GM12878 (cell line): ENCODE results near the gene RNF220. TPM values are rescaled to one million over a fixed set of nuclear protein-coding genes. Genes with fewer than 3 reads are reported as not detected.

ENCODE experiments used
- ATAC-seq: fragments of 200-7000 bp; cut with Tn5 transposase; 3 replicates; pipeline ENCODE4 v1.9.1; 2020; ENCODE audit warnings: mild to moderate bottlenecking, moderate library complexity
- BruUV-seq: library from RNA; stranded (reverse); fragments of 400-500 nt; replicated peaks from 2 replicates; lab custom pipeline; 2021; lab: Mats Ljungman, UMichigan
- CTCF ChIA-PET: fragments of 300-600 bp; sonication (Branson Sonifier 250); formaldehyde crosslinking; extraction: SDS; loops from one replicate; lab custom pipeline; 2021; ENCODE audit warnings: inconsistent platforms; lab: Yijun Ruan, JAX
- POLR2A ChIA-PET: fragments of 350-600 bp; formaldehyde crosslinking; extraction: SDS; loops from one replicate; lab custom pipeline; 2021; ENCODE audit warnings: inconsistent platforms; lab: Charles Lee
- RAD21 ChIA-PET: fragments of 300-600 bp; sonication (Branson Sonifier 250); formaldehyde crosslinking; loops from one replicate; lab custom pipeline; 2023; ENCODE audit warnings: antibody characterized with exemption; ENCODE audit not compliant: unreplicated experiment; lab: Charles Lee
- SMC1A ChIA-PET: fragments of 300-600 bp; sonication (Branson Sonifier 250); formaldehyde crosslinking; loops from one replicate; lab custom pipeline; 2023; ENCODE audit not compliant: unreplicated experiment, uncharacterized antibody; lab: Charles Lee
- DNase-seq: peaks from one replicate; pipeline ENCODE4 v3.0.0-alpha.2; 2011; ENCODE audit warnings: low read depth, low spot score
- FAIRE-seq: peaks from 3 replicates; lab custom pipeline; 2011; peaks lifted over from hg19 to GRCh38; lab: Jason Lieb, UNC
- H2AFZ ChIP-seq: 2 replicates; pipeline ENCODE4 v1.6.0; 2011; ENCODE audit warnings: low read depth, low read length, control low read depth; ENCODE audit not compliant: control insufficient read depth
- H3K27ac ChIP-seq: 2 replicates; pipeline ENCODE4 v1.5.1; 2011; ENCODE audit warnings: control low read depth; ENCODE audit not compliant: control insufficient read depth, insufficient read depth
- H3K27me3 ChIP-seq, 2 experiments: replicated peaks in 1 of 2; 2 replicates each; pipeline versions ENCODE4 v1.6.0 to v1.6.1; 2011; ENCODE audit warnings: low read length in 1 of 2; ENCODE audit not compliant: control insufficient read depth in 2 of 2, insufficient read depth in 2 of 2
- H3K36me3 ChIP-seq, 2 experiments: 2 replicates each; pipeline ENCODE4 v1.5.1; 2011; ENCODE audit warnings: low read length in 1 of 2; ENCODE audit not compliant: control insufficient read depth in 2 of 2, insufficient read depth in 2 of 2
- H3K4me1 ChIP-seq: 2 replicates; pipeline ENCODE4 v1.6.1; 2011; ENCODE audit warnings: mild to moderate bottlenecking, low read length, moderate library complexity, mixed read lengths; ENCODE audit not compliant: control insufficient read depth, insufficient read depth
- H3K4me2 ChIP-seq: 2 replicates; pipeline ENCODE4 v1.6.0; 2011; ENCODE audit warnings: control low read depth; ENCODE audit not compliant: control insufficient read depth, insufficient read depth
- H3K4me3 ChIP-seq: fragments of 200-600 bp; sonication (generic); 2 replicates; pipeline ENCODE4 v1.5.1; 2016
- H3K79me2 ChIP-seq: 2 replicates; pipeline ENCODE4 v1.6.0; 2011; ENCODE audit warnings: low read length; ENCODE audit not compliant: control insufficient read depth, insufficient read depth
- H3K9ac ChIP-seq: 2 replicates; pipeline ENCODE4 v1.8.0; 2011; ENCODE audit warnings: low read length, control low read depth, mixed read lengths; ENCODE audit not compliant: control insufficient read depth, insufficient read depth
- H3K9me3 ChIP-seq: replicated peaks from 3 replicates; pipeline ENCODE4 v1.5.1; 2011; ENCODE audit warnings: mild to moderate bottlenecking, low read length; ENCODE audit not compliant: control insufficient read depth, insufficient read depth
- H4K20me1 ChIP-seq: 2 replicates; pipeline ENCODE4 v1.6.0; 2011; ENCODE audit not compliant: control insufficient read depth, insufficient read depth
- CHD1 ChIP-seq: IDR thresholded peaks from 2 replicates; pipeline ENCODE4 v1.6.1; 2012; ENCODE audit warnings: low read depth, low read length, improper control_type of control experiment
- CHD2 ChIP-seq: IDR thresholded peaks from 2 replicates; pipeline ENCODE4 v1.6.1; 2011; ENCODE audit warnings: low read depth, low read length, improper control_type of control experiment, borderline replicate concordance
- HDAC6 ChIP-seq: fragments of 200-600 bp; sonication (generic); IDR thresholded peaks from one replicate; pipeline ENCODE4 v1.8.0; 2017; ENCODE audit warnings: antibody characterized with exemption; ENCODE audit not compliant: unreplicated experiment
- MEF2B ChIP-seq: fragments of 450-650 bp; IDR thresholded peaks from 2 replicates; pipeline ENCODE4 v1.6.1; 2018; ENCODE audit warnings: mild to moderate bottlenecking, moderate library complexity; ENCODE audit not compliant: partially characterized antibody, poor library complexity, severe bottlenecking
- NFYB ChIP-seq: IDR thresholded peaks from 2 replicates; pipeline ENCODE4 v1.6.1; 2011; ENCODE audit warnings: low read depth, mild to moderate bottlenecking, low read length, improper control_type of control experiment, moderate library complexity; ENCODE audit not compliant: insufficient read depth
- PKNOX1 ChIP-seq: fragments of 450-650 bp; IDR thresholded peaks from 2 replicates; pipeline ENCODE4 v1.6.1; 2016; ENCODE audit warnings: mild to moderate bottlenecking
- RAD51 ChIP-seq: fragments of 450-650 bp; IDR thresholded peaks from 2 replicates; pipeline ENCODE4 v1.6.1; 2016; ENCODE audit warnings: moderate library complexity, mild to moderate bottlenecking, inconsistent platforms
- SMC3 ChIP-seq: IDR thresholded peaks from 2 replicates; pipeline ENCODE4 v1.6.1; 2011; ENCODE audit warnings: low read length, improper control_type of control experiment, borderline replicate concordance
- SREBF1 ChIP-seq: IDR thresholded peaks from 2 replicates; pipeline ENCODE4 v1.6.1; 2012; ENCODE audit warnings: mild to moderate bottlenecking, low read length
- SUZ12 ChIP-seq: fragments of 200-600 bp; sonication (generic); IDR thresholded peaks from one replicate; pipeline ENCODE4 v1.6.1; 2018; ENCODE audit warnings: antibody characterized with exemption, mild to moderate bottlenecking; ENCODE audit not compliant: unreplicated experiment
- ZNF384 ChIP-seq: IDR thresholded peaks from 2 replicates; pipeline ENCODE4 v1.6.1; 2012; ENCODE audit warnings: low read depth, mild to moderate bottlenecking, low read length, improper control_type of control experiment, borderline replicate concordance
- WGBS: methylation state at CpG from one replicate; pipeline ENCODE4 v1.1.6; 2016; ENCODE audit warnings: low lambda C conversion rate; ENCODE audit not compliant: insufficient replicate concordance, insufficient coverage; ENCODE audit errors: missing lambda C conversion rate; 5-methylcytosine and 5-hydroxymethylcytosine counted together
- in situ Hi-C: fragments of 300-500 bp; cut with MboI; formaldehyde crosslinking; loops from 9 replicates; pipeline ENCODE4 v1.14.3; 2018; ENCODE audit warnings: mixed read lengths
- intact Hi-C: fragments of 100-400 bp; cut with micrococcal nuclease; formaldehyde crosslinking; loops from one replicate; pipeline ENCODE4 v1.14.2; 2022; ENCODE audit not compliant: unreplicated experiment
- polyA plus RNA-seq, 11 experiments: library from polyadenylated mRNA; depleted of rRNA in 4 of 11; unstranded in 6 of 11; stranded (reverse) in 5 of 11; fragments of >200 nt; fragmentation: Nextera tagmentation in 4 of 11; fragmentation: Illumina TruSeq in 1 of 11; extraction: Ambion mirVana in 4 of 11; extraction: Trizol in 1 of 11; gene quantifications; 1 replicate in 1 of 11; 2 replicates in 10 of 11; pipeline versions ENCODE4 v1.2.1 to v1.2.3, GENCODE V29; 2011 to 2016; ENCODE audit warnings: inconsistent platforms in 2 of 11, missing spikeins in 2 of 11, low read depth in 1 of 11
- total RNA-seq, 4 experiments: library from RNA; depleted of rRNA in 3 of 4; stranded (reverse); fragments of >200 nt in 3 of 4; fragmentation: Illumina TruSeq in 1 of 4; extraction: Trizol in 1 of 4; gene quantifications; 2 replicates each; pipeline versions ENCODE4 v1.2.1 to v1.2.3, GENCODE V29; 2013 to 2021
- TF ChIP-seq, protein P1 (sequence below): IDR thresholded peaks from 2 replicates; pipeline ENCODE4 v1.6.1; 2012; ENCODE audit warnings: low read depth, low read length, improper control_type of control experiment
- TF ChIP-seq, protein P2 (sequence below): IDR thresholded peaks from 2 replicates; pipeline ENCODE4 v1.6.1; 2012; ENCODE audit warnings: low read length, inconsistent platforms
- TF ChIP-seq, protein P3 (sequence below): fragments of 450-650 bp; IDR thresholded peaks from 2 replicates; pipeline ENCODE4 v1.6.1; 2016; ENCODE audit warnings: mild to moderate bottlenecking

The RNF220 gene
- total and polyA plus RNA-seq, 10 of the 15 experiments (the other 5 are each of a cell fraction or from before 2014, with no cell fraction given): 4.6 to 84.1 (median 53.7) TPM

DNA sequence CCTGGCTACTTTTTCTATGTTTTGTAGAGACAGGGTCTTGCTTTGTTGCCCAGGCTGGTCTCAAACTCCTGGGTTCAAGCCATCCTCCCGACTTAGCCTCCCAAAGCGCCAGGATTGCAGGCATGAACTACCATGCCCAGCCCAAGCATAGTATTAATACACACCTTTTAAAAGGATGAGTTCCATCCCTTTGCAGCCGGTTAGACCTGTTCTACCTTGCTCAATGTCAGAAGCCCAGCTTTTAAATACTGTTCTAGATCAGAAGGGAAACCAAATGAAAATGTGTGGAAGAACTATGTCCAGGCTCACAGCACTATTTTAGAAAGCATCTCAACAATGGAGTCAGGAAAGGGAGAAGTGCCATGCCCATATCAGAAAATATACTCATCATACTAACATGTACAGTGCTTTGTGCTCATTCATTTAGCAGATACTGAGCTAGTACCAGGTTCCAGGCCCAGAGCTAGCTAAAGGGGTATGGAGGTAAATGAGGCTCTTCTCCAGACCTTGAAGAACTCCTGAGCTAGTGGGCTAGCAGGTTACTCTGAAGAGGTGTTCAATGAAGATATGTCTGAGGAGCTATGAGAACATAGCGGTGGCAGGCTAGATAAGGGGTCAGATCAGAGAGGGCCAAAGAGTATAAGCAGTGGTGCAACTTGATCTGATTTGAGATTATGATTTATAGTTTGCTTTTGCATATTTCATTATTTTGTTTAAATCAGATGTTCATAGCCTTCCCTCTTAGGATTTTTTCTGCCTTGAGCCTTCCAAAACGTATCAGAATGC lies 78.2 kb downstream of the RNF220 start:
- in situ Hi-C loops (no loop called here), intact Hi-C loops (no loop called here)
- H3K36me3 ChIP-seq: no peaks in the 10 kb centered on the region
- H3K4me2 ChIP-seq: no peak overlapping the region
- no peak overlapping the region for H2AFZ ChIP-seq
- ATAC-seq (no peak), DNase-seq (no peak), FAIRE-seq (no peak)
- no peak overlapping the region for H3K27ac ChIP-seq
- H3K4me3 ChIP-seq: no peak overlapping the region
- H3K9ac ChIP-seq: no peak overlapping the region
- H3K27me3 ChIP-seq: peaks cover 2 to 3% of the 10 kb centered on the region in 2 experiments; a peak in 3 of 4 replicates
- 41% methylated on average over 5 of the region's 5 CpGs for WGBS
- CTCF ChIA-PET: no interaction called here
- H3K4me1 ChIP-seq: no peaks in the 10 kb centered on the region
- TF ChIP-seq CHD2: no peak
- TF ChIP-seq SMC3: no peak
- TF ChIP-seq, protein P1, sequence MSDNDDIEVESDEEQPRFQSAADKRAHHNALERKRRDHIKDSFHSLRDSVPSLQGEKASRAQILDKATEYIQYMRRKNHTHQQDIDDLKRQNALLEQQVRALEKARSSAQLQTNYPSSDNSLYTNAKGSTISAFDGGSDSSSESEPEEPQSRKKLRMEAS: no peak
- TF ChIP-seq PKNOX1: no peak
- TF ChIP-seq SUZ12: no peak
- TF ChIP-seq RAD51: no peak
- no peak for TF ChIP-seq MEF2B
- TF ChIP-seq CHD1: no peak
- TF ChIP-seq HDAC6: no peak
- TF ChIP-seq SREBF1: no peak
- TF ChIP-seq NFYB: no peak
- TF ChIP-seq, protein P2, sequence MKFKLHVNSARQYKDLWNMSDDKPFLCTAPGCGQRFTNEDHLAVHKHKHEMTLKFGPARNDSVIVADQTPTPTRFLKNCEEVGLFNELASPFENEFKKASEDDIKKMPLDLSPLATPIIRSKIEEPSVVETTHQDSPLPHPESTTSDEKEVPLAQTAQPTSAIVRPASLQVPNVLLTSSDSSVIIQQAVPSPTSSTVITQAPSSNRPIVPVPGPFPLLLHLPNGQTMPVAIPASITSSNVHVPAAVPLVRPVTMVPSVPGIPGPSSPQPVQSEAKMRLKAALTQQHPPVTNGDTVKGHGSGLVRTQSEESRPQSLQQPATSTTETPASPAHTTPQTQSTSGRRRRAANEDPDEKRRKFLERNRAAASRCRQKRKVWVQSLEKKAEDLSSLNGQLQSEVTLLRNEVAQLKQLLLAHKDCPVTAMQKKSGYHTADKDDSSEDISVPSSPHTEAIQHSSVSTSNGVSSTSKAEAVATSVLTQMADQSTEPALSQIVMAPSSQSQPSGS: no peak
- TF ChIP-seq, protein P3, sequence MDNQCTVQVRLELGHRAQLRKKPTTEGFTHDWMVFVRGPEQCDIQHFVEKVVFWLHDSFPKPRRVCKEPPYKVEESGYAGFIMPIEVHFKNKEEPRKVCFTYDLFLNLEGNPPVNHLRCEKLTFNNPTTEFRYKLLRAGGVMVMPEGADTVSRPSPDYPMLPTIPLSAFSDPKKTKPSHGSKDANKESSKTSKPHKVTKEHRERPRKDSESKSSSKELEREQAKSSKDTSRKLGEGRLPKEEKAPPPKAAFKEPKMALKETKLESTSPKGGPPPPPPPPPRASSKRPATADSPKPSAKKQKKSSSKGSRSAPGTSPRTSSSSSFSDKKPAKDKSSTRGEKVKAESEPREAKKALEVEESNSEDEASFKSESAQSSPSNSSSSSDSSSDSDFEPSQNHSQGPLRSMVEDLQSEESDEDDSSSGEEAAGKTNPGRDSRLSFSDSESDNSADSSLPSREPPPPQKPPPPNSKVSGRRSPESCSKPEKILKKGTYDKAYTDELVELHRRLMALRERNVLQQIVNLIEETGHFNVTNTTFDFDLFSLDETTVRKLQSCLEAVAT: no peak
- no peak for TF ChIP-seq ZNF384
- RAD21 ChIA-PET: interaction anchor here (1.4 kb wide), 1 partner anchor 170 kb away, joined by 3 read pairs; no protein-coding TSS in a partner anchor
- POLR2A ChIA-PET: no interaction called here
- SMC1A ChIA-PET: no interaction called here
- no peaks in the 10 kb centered on the region for H3K9me3 ChIP-seq
- BruUV-seq: no TSS peak
- no peaks in the 10 kb centered on the region for H3K79me2 ChIP-seq
- H4K20me1 ChIP-seq: no peaks in the 10 kb centered on the region
